ENCODE data around the gene KAT6B.
A peak's percentile ranks its signal among the peaks of the same experiment; 100 is the strongest.

Gene KAT6B

DNA sequence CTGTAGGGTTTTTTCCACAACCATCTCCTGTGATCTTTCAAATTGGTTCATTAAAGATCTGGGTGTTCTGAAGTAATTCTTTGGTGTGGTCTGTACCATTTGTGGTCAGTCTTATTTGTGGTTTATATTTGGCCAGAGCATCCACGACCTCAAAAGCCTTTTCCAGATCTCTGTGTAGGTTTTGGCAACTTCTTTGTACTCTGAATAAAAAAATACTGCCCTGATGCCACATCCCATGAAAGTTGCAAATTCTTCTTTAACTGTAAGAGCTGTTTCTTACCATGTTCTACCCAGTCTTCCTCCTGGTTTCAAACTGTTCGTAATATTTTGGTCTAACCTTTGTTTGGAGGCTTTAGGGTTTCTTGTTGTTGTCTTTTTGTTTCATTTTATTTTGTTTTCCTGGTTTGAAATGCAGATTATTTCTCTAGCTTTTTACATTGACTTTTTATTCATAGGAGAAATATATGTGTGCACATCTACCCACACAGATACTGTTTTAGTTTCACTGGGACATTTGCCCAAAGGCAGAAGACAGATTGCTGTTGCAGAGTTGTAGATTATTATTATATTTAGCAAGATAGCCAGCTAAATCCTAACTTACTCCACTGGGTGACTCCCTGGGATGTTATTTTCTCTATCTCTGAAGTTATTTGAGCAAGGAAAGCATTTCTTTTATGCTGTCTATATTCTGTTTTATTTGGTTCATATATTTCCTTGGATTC lies 161.8 kb downstream of the KAT6B start:
- peak; percentile 31 for DNase-seq (ENCODE audit: low read depth)

DNA sequence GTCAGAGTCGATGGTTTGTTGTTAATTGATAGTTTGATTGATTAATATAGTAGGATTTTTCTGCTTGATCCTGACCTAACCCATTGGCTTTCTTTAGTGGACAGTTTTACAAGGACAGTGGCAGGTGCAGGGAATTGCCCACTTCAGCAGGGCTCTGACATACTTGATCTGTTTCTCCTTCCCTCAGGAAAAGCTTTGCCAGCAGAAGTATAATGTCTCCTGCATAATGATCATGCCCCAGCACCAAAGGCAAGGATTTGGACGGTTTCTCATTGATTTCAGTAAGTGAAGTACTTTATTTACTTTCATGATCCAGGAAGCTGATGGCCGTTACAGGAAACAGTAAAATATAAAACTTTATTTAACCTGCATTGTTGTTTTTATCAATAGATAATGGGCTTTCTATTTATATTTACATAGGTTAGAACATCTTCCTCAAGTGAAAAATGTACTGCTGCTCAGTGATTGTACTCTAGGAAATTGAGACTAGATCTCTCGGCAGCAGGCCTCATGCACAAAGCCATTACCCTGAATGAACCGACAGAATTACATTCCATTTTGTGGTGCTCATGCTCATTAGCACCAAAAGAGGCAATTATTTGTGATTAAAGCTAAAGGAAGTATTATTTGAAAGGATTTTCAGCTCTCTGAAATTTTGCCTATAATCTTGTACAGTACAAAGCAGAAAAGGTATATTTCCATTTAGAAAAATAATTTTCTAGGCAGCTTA lies 162.6 kb downstream of the KAT6B start:
- no peak for DNase-seq (ENCODE audit: low read depth)

DNA sequence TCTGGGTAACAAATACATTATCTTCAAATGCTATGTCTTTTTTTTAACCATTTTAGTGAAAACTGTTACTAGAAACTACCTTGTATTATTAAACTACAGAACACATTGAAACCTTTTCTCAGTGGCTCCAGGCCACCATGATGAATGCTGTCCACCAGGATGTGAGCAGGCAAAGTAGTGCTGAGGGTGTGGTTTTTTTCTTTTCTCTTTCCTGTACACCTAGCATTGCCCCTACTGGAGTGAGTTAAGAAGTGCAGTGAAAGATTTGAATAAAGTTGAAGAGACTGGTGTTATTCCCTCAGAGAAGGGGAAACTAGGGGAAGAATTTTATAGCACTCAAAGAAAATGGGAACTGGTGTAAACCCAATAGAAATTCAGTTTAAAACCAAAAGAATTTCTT lies 165.0 kb downstream of the KAT6B start:
- no peak for DNase-seq (ENCODE audit: low read depth)

DNA sequence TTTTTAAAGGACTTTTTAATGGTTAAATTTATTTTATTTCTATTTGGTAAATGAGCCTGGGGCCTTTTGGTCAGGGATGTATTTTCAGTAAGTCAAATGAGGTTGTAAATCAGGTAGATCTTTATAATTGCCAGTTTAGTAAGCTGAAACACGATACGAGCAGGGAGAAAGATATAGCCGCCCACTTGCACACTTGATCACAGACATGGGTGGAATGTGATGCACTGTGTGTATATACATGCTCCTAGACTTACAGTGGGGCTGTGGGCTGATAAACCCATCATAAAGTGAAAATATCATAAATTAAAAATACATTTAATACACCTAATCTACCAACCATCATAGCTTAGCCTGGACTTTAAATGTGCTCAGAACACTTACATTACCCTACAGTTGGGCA lies 165.7 kb downstream of the KAT6B start:
- no peak for DNase-seq (ENCODE audit: low read depth)

DNA sequence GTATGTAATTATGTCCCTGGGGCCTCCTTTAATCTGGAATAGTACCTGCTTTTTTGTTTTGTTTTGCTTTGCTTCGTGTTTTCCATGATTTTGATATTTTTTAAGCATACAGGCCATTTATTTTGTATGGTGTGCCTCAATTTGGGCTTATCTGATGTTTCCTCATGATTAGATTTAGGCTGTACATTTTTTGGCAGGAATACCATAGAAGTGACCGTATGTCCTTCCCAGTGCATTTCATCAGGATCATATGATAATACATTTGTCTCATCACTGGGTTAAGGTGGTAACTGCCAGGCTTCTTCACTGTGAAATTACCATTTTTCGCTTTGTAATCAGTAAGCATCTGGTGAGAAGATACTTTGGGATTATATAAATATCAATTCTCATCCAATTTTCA lies 167.2 kb downstream of the KAT6B start:
- no peak for DNase-seq (ENCODE audit: low read depth)

DNA sequence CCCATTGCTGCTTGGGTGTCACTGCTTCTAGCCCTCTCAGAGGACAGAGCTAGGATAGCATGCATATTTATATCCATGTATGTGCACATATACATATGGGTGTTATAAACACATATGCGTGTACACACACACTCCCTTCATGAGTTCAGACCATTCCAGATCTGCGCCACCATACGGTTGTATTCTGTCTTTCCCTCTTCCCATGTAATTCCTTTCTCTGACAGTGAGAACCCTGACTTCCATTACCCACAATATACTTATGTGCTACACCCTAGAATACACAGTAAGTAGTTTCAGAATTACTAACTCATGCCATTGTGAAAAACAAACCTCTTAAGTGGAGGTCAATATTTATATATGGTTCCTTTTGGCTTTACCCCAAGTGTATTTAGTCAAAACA lies 168.5 kb downstream of the KAT6B start:
- no peak for DNase-seq (ENCODE audit: low read depth)

DNA sequence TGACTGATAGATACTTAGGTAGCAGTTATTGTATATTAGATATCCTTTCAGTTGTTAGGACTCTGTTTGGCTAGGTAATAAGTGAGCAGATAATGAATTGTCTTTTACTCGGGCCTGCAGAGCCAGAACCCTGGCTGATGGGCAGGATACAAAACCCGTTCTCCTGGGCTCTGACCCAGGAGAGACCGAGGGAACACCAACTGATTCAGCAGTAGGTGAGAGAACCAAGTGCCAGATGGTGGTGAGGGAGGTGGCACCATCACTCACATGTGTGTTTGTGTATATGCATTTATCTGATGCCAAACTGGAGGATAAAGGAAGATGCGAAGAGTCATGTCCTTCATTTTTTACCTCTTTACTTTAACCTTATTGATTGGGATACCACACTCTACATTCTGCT lies 169.4 kb downstream of the KAT6B start:
- no peak for DNase-seq (ENCODE audit: low read depth)

DNA sequence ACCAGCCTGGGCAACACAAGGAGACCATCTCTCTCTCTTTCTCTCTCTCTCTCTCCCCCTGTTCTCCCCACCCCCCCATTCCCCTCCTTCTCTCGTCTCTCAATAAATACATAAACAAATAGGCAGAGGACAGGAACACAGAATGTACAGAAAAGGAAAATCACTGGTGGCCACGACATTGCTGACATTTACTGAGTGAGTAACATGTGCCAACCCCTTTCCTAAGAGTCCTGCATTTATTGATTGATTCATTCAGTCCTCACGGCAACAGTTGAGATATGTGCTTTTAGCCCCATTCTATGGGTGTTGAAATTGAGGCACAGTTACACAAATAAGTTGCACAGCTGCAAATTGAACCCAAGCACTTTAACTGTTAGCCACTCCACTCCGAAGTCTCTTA lies 170.8 kb downstream of the KAT6B start:
- no peak for DNase-seq (ENCODE audit: low read depth)

DNA sequence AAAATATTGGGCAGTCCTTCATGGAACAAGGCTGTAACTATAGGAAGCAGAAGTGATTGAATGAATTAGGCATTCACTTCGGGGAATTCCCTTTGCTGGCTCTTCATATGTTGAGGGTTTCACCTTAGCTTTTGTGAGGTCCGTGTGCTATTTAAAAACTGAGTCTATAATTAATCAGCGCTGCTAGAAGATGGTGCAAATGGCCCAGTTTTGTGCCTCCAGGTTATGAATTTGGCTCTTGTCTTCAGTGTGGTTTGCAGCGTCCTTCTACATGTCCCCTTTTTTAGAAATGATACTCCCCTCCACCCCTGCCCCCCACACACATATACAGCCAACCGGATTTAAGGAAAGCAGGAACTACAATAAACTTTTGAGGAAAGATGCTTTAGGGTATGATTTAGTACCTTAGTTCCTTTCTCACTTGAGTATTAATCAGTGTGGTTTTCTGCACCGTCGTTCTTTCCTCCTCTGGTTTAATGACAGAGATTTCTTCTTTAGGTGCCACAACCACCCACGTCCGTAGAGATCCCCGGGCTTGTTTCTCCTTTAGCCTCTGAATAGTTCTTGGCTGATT lies 174.4 kb downstream of the KAT6B start:
- no peak for DNase-seq (ENCODE audit: low read depth)

DNA sequence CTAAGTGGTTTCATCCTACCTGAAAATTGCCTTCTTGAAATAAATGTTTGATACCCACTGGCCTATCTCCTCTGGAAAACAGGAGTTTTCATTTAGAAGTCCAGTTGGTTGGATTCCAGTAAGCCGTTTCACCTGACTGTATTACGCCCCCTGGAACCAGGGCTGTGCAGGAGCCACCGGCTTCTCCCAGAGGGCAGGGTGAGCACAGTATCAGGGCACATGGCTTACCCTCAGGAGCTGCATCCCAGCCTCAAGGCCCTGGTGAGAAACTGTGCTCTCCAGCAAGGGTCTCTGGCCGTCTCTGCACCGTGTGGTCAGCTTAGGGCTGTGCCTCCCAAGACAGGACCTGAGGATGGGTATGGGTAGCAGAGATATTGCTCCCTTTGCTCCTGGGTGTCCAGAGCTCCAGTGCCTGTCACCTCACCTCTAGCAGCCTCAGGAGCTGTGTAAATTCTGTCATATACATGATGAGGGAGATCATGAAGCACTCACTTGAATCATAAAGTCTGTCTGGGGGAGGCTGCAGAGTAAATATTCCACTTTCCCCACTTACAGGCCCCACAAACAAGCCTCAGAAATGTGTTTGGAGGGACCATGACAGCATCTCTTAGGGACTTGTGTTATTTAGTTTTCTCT lies 175.4 kb downstream of the KAT6B start:
- no peak for DNase-seq (ENCODE audit: low read depth)

DNA sequence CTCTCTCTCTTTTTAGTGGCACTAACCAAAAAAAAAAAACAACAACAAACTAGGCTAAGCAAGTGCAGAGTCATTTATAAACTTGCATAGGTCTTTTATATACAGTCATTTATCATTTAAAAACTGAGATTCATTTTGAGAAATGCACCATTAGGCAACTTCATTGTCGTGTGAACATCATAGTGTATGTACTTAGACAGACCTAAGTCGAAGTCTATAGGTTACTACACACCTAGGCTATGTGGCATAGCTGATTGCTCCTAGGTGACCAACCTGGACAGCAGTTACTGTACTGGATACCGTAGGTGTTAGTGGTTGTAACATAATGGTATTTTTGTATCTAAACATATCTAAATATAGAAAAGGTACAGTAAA lies 175.9 kb downstream of the KAT6B start:
- DNase-seq (ENCODE audit: low read depth) = no peak

DNA sequence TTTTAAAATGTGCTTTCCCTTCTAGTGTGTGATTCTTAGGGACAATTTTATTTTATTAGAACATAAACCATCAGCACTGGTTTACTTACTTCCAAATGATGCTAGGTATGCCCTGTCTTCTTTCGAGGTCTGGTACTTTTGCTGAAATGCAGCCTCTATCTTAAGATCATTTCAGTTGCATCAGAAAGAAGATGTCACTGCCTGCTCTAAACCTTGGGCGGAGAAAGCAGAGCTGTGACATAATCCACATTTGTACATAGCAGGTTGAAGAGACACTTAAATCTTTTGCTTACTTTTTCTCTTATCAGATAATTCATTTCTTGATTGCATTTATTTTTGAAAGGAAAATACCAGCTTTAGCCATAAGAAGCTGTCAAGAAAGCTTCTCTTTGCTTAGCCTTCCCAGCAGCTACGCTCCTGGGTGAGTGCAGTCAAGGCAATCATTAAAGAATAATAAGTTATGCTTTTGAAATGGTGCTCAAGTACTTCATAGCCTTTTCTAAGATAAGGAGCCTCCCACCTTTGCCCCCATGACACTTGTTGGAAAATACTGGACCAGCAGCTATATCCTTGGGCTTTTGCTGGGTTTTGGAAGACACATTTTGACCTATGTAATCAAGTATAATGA lies 176.7 kb downstream of the KAT6B start:
- no peak for DNase-seq (ENCODE audit: low read depth)

DNA sequence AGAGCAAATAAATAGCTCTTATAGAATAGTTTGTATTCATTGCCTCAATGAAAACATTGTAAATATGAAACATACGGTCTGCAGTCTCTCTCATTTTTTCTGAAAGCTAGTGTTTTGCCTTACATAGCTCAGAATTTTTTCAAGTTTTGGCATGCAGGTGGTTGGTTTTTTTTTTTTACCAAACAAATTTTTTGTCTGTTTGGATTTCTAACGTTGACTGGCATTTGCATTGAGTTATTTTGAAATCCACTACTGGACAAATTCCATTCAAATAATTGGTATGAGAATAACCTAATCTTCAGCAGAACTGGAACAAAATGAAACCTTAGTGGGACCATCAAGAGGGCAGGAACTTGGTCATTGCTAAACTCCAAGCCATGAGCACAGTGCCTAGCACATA lies 177.5 kb downstream of the KAT6B start:
- DNase-seq (ENCODE audit: low read depth) = no peak

DNA sequence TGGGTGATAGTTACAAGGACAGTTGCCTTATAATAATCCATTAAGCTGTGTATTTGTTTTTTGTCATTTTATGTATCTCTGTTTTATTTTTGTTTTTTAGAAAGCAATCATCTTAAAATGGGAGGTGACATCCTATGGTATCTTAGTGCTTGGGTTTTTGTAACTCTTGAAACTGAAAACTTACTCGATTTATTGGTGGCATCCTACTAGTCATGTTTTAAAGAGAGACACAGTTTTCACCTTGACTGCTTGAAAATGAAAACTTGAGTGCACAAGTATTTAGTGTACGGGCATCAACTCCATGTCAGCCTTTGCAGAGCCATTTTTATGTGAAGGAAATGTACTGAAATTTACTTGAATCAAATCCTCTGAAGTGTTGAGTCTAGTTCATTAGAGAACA lies 181.2 kb downstream of the KAT6B start:
- no peak for DNase-seq (ENCODE audit: low read depth)

DNA sequence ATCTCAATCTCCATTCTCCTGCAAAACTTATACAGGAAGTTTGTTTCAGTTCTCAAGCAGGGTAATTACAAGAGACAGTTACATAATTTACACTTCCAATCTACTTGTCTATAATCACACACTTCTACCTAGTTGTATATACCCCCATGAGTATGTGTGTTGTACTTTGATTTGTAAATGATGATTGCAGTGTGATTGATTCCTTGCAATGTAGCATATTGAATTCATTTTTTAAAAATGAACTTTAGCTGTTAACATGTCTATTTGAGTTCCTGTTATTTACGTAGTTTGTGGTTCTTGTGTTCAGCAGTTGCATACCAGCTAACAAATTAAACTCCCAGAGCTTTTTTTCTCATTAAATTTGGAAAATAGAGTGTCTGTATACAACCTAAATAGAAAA lies 182.6 kb downstream of the KAT6B start:
- no peak for DNase-seq (ENCODE audit: low read depth)

DNA sequence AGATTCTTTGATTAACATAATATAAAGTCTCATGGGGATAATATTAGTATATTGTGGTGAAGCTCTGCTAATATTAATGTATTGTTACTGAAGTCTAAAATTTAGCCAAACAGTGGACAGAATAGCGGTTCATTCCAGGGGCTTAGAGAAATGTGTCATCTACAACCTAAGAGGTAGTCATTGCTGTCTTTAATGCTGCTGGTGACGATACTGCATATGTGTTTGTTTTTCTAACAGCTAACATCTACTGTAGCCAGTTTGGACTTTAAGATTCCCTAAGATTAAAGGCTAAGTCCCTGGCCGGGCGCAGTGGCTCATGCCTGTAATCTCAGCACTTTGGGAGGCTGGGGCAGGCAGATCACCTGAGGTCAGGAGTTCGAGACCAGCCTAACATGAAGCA lies 183.0 kb downstream of the KAT6B start:
- no peak for DNase-seq (ENCODE audit: low read depth)

DNA sequence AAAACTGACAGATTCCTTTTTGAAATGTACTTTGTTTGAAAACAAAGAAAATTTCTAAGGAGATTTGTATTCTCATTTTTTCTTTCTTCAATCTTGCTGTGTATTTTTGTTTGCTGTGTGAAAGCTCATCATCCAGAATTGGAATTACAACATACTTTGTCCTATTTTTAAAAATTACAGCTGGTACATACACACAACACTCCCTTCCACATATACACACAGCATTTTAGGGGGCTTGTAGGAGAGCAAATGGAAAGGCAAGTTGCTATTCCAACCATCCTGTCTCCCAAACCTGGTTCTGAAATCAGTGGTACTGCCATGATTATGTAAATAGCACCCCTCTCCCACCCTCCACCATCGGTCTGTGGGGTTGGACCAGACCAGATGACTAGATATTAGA lies 184.0 kb downstream of the KAT6B start:
- DNase-seq (ENCODE audit: low read depth) = no peak

DNA sequence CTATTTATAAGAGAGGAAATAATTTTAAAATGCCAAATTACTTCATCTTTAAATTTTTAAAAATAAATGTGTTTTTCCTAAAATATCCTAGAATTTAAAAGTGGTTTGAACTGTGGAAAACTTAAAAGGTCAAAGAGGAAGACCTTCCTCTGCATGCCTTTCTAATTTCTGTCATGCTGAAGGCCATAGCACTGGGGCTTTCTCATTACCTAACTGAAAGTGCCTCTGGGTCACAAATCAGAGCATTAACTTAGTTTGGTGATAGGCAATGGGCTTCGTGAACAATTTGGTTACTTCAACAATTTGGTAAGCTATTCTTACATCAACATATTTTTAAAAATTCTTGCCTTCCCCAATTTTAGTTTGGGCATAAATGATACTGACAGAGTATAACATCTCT lies 184.8 kb downstream of the KAT6B start:
- no peak for DNase-seq (ENCODE audit: low read depth)

DNA sequence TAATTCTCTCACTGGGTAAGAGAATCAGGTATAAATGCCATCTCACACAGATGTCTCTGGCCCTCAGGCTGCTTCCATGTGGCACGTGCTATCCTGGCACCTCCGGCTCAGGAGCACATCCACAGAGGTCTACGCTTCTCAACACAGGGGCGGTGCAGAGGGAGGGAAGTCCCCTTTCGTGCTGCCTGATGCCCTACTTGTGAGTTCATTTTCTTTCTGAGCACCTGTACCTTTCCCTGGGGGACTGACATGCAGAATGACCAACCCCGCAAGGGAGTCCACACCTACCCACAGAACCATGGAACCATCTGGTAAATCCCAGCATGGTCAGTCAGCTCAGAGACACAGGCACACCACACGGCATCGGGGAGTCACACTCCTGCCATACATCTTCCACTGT lies 186.1 kb downstream of the KAT6B start:
- DNase-seq (ENCODE audit: low read depth) = no peak

DNA sequence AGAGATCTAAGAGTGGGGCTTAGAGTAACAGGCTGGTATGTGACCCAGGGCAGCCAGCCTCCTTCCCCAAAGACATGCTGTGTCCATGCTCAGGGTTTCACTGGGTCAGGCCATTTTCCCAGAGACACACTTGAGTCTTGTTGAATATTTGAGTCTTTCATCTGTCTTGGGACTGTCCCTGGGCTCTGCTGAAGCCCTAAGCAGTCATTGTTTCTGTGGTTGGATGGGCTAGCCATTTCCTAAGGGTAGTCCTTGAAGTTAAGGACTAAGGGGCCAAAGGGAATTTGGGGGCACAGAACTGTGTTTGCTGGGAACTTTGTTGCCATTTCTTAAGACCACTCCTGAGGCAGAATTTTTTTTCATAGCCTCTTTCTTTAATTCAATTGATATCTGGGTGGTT lies 186.6 kb downstream of the KAT6B start:
- no peak for DNase-seq (ENCODE audit: low read depth)

DNA sequence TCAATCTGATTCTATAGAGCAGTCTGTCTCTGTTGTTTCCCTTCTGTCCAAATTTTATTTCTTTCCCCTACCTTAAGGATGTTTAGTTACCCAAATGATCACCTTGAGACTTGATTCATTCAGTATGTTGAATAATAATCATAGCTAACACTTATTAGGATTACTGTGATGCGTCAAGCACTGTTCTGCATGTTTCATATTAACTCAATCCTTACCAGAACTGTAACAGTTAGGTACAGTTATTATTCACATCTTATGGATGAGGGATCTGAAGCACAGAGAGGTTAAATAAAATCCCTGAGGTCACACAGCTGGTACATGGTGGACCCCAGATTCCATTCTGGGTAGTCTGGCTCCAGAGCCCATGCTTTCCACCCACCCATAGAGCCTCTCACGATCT lies 187.1 kb downstream of the KAT6B start:
- no peak for DNase-seq (ENCODE audit: low read depth)

DNA sequence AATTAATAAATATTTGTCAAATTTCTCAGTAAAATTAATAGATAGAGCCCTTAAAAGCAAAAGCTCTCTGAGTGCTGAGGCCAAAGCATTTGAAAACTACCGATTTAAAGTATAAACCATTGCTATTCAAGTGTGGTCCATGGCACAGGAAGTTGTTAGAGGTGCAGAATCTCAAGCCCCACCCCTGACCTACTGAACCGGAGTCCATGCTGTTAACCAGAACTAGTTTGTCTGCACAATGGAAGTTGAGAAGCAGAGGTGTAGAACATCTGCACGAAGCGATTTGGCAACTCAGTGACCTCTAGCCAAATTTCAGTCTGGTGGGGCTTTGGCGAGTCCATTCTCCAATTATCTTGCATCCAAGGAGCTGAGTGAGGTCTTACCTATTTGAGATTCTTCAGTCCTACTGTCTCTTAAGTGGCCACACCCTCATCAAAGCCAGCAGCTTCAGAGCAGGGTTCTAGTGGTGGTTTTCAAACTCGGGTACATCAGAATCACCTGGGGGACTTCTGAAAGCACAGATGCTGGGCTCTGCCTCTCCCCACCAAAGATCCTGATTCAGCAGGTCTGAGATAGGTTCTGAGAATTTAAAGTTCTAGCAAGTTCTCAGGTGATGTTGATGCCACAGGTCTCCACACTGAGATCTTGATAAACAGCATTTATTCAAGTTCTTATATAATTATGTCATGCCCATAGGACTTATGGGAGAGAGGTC lies 188.3 kb downstream of the KAT6B start:
- no peak for DNase-seq (ENCODE audit: low read depth)
